GM08714 (cell line): ENCODE data around the gene HINFP.
"Not testable (repeated sequence)": the region's sequence is repeated elsewhere in the genome, so short reads cannot be mapped to it uniquely, and the experiment has no call there.

Experiments
- H3K4me3 ChIP-seq: fragments of 200-500 bp; sonication (Bioruptor generic); 2 replicates; pipeline ENCODE4 v1.5.1; 2014; ENCODE audit warnings: mild to moderate bottlenecking, low read length, inconsistent platforms
- ZNF274 ChIP-seq: IDR thresholded peaks from 2 replicates; pipeline ENCODE4 v1.6.1; 2012; ENCODE audit warnings: mild to moderate bottlenecking, low read depth, low read length

The HINFP gene

DNA sequence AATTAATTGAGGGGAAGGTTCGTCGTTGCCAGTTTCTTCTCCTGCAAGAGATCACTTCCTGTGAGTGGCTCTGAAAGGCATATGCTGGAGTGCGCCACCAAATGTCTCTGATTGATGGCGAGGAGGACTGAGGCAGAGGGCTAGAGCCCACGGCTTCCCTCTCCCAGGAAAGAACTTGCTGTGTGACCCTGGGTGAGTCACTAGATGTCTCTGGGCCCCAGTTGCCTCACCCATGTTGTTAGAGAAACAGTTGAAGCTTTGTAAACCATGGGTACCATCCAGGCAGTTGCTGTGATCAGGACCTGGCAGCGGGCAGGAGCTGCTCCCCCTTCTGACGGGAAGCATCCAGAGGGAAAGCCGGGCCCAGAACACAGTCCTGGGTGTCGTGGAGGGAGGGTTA, 30.7 kb downstream of the HINFP start:
- H3K4me3 ChIP-seq, result no peak overlapping the region
- TF ChIP-seq ZNF274, result no peak

DNA sequence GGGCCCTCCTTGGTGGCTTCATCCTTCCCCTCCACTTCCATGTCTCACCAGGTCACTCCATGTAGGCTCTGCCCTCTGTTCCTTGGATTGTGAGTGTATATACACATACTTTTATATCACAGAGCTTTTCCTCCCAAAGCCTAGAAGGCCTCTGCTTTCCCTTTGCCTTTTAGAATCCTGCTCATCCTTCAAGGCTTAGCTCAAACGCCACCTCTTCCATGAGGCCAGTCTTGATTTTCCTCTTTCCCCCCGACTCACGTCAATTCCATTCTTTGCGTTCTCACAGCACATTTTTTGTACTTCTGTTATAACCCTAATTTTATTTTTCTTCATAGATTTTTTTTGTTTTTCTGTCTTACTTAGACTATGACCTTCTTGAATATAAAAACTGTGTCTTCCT, 31.2 kb downstream of the HINFP start:
- H3K4me3 ChIP-seq, result no peak overlapping the region
- no peak for TF ChIP-seq ZNF274

DNA sequence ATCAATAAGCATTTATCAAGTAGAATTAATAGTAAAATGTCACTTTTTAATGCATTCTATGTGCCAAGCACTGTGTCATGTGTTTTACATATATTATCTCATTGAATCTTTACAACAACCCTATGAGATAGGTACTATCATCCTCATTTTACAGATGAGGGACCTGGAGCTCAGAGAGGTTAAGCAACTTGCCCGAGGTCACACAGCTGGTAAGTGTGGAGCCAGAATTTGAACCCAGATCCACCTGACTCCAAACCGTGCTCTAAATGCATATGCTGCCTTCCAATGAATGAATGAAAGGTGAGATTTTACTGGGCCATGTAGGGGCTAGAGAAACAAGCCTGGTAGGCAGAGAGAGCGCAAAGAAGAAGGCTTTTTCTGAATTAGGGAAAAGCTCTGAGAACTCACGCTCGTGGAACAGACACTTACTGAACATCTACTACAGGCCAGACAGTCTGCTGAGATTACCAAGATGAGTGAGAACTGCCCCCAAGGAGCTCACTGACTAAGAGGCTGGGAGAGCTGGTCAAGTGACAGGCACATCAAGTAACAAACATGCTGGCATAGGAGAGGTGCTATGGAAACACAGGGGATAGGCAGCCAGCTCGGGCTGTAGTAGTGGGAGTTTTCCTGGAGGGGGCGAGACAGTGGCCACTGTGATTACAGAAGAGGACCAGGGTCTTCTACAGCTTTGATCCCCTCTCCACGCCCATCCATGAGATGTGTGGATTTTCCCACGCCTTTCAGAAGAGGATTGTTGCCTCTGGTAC, 31.9 kb downstream of the HINFP start:
- no peak overlapping the region for H3K4me3 ChIP-seq
- no peak for TF ChIP-seq ZNF274

DNA sequence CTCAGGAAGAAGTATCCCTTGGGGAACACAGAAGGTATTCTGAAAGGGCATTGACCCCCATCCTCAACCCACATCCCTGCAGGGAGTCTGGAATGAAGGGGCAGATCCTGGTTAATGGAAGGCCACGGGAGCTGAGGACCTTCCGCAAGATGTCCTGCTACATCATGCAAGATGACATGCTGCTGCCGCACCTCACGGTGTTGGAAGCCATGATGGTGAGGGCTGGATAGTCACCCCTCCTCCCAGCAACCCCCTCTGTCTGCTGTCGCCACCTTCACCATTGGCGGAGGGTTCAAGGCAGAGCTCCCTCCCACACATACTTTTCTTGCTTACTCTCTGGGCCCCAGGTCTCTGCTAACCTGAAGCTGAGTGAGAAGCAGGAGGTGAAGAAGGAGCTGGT, 32.8 kb downstream of the HINFP start:
- no peak for TF ChIP-seq ZNF274
- H3K4me3 ChIP-seq, result no peak overlapping the region

DNA sequence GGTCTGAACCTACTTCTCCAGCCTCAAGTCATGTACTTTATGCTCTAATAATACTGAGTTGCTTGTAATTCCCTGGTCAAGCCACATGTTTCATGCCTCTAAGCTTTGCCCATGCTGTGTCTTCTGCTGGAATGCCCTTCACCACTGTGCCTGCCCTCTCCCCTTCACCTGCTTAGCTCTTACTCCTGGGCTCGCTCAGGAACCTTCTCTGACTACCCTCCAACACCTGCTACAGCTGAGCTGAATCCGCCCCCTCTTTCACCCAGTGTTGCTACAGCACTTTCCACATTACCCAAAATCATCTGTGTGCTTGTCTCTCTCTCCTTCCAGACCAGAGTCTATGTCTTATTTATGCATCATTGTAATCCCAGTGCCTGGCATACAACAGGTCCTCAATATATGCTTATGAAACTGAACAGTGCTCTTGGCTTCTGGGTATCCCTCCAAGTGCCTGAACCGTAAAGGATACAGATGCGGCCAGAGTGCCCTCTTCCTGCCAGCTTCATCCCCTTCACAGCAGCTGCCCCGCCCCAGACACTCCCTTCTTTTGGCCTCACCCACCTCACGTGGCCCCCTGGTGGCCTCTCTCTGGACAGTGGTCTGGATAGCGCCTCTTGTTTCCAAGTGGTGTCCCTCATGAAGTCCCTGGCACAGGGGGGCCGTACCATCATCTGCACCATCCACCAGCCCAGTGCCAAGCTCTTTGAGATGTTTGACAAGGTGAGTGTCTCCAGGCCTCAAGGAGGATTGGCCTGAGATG, 34.5 kb downstream of the HINFP start:
- no peak for TF ChIP-seq ZNF274
- no peak overlapping the region for H3K4me3 ChIP-seq

DNA sequence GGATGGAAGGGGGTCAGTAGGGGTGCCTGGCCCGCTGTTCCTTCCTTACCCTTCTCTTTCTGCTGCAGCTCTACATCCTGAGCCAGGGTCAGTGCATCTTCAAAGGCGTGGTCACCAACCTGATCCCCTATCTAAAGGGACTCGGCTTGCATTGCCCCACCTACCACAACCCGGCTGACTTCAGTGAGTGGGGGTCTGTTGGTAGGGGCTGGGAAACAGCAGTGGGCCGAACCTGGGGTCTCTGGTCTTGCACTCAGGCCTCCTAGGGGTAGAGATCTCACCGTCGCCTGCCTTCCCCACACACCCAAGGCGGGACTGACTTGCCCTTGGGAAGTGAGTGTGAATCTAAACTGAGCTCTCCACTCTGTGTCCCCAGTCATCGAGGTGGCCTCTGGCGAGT, 35.1 kb downstream of the HINFP start:
- no peak overlapping the region for H3K4me3 ChIP-seq
- no peak for TF ChIP-seq ZNF274

DNA sequence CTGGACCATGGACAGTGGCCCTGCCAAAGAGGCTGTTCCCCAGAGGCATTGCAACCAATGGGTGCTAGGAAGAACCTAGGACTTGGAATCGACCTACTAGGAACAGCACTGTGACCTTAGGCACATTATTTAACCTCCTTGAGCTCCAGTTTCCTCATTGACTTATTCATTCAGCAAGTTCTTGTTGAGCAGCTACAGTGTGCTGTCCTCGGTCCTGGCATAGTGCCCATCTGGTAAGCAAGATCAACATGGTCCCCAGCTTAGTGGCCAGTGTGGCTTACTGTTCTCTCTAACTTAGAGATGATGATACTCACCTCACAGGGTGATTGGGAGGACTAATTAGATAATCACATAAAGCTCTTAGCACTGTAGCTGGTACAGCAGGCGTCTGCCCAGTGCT, 35.7 kb downstream of the HINFP start:
- no peak overlapping the region for H3K4me3 ChIP-seq
- TF ChIP-seq ZNF274, result no peak

DNA sequence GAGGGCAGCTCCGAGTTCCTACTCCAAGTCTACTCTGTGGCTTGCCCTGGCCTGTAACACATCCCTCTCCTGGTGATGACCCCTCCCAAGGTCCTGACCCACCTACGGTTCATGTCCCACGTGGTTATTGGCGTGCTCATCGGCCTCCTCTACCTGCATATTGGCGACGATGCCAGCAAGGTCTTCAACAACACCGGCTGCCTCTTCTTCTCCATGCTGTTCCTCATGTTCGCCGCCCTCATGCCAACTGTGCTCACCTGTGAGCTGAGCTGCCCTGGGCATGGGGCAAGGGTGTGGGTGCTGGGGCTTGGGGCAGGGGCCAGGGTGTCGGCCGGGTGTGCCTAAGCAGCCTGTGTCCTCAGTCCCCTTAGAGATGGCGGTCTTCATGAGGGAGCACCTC, 37.1 kb downstream of the HINFP start:
- H3K4me3 ChIP-seq, result no peak overlapping the region
- TF ChIP-seq ZNF274, result no peak

DNA sequence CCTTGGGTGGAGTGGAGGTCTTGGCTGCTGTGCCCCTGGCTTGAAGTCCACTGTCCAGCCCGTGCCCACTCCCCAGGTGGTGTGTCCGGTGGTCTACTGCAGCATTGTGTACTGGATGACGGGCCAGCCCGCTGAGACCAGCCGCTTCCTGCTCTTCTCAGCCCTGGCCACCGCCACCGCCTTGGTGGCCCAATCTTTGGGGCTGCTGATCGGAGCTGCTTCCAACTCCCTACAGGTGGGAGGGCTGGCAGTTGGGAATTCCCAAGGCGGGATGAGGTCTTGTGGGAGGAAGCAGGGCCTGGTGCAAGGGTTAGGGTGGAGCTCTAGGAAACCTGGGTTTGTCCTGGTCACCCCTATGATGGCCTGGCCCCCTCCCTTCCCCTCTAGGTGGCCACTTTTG, 38.8 kb downstream of the HINFP start:
- no peak for TF ChIP-seq ZNF274
- no peak overlapping the region for H3K4me3 ChIP-seq

DNA sequence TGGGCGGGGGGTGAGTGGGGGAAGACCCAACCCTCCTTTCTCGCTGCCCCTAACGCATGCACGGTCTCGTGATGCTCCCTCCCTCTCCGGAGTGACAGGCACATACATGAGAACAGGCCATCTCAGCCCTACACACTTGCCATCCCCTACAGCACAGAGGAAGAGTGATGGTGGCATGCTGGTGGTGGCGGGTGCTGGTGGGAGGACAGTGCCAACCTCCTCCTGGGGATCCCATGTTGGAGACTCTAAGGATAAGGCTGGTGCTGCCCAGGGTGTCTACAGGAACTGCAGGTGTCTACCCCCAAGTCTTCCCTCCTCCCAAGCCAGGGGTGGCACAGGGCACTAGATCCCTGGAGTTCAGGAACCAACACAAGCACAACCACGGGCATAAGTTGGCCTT, 40.5 kb downstream of the HINFP start:
- TF ChIP-seq ZNF274, result no peak
- H3K4me3 ChIP-seq, result no peak overlapping the region

DNA sequence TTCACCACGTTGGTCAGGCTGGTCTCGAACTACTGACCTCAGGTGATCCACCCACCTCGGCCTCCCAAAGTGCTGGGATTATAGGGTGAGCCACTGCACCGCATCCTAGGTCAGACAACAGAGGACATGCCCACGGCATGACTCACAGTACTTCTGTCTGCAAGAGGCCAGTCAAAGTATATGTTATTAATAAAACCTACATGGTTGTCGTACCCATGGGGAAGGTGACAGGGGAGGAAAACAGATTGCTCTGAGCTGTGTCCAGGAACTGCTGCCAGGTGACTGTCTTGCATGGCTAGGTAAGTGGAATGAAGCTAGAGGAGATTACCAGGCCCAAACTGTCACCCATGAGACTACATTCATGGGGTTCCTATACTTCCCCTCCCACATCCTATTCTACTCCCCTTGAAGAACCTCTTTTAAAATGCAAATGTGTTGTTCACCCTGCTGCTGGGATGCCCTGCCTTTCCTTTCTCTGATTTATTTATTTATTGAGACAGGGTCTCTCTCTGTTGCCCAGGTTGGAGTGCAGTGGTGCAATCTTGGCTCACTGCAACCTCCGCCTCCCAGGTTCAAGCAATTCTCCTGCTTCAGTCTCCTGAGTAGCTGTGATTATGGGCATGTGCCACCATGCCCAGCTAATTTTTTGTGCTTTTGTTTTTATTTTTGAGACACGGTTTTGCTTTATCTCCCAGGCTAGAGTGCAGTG, 45.1 kb downstream of the HINFP start:
- no peak for TF ChIP-seq ZNF274
- H3K4me3 ChIP-seq, result no peak overlapping the region

DNA sequence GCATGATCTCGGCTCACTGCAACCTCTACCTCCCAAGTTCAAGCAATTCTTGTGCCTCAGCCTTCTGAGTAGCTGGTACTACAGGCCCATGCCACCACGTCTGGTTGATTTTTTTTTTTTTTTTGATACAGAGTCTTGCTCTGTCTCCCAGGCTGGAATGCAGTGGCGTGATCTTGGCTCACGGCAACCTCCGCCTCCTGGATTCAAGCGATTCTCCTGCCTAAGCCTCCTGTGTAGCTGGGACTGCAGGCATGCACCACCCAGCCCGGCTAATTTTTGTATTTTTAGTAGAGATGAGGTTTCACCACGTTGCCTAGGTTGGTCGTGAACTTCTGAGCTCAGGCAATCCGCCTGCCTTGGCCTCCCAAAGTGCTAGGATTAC, 45.7 kb downstream of the HINFP start:
- H3K4me3 ChIP-seq, result not testable (repeated sequence)

DNA sequence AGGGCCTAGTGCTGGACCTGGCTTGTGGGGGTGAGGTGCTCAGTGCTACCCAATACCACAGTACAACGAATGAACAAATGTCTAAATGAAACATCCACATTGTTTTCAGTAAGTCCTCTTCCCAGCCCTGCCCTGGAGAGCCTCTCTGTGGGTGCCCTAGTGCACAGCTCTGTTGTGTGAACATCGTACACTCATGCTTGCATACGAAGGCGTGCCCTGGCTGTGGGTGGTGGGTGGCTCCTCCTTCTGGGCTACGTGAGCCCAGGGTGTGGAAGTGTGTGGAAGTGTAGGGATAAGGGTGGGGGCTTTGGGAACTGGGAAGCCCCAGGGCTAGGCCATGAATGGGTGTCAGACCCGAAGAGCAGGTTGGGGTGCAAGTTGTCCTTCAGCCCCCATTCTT, 46.6 kb downstream of the HINFP start:
- TF ChIP-seq ZNF274, result no peak
- H3K4me3 ChIP-seq, result no peak overlapping the region

DNA sequence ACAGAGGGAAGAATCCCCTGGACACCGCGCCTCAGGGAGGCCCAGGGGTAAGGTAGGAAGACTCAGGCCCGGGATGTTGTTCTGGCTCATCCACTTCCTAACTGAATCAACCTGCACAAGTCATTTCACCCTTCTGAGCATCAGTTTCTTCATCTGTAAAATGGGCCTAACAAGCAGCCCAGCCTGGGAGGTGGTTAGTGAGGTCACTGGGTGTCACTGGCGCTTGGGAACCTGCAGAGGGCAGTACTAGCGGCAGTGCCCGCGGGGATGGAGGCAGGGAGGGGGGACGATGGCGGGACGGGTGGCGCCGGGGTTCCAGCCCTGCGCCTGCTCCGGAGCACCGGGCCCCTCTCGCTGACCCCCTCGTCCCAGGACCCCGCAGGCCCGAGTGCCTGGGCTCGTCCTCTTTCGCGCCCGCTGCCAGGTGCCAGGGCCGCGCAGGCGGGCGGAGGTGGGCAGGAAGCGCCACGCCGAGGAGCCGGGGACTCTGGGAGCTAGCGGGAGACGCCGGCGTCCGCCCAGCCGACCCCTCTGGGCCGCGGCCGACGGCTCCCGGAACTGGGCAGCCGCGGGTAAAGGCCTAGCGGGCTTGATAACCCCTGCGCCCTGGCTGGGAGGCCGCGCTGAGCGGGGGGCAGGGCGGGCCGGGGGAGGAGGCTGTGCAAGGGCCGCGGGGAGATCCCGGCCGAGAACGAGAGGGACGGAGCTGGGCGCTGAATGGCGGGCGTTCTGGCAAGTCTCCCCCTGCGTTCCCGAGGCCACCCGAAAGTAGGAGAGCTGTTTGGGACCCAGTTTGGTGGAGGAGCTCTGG, 47.3 kb downstream of the HINFP start, which contains the start of gene NLRX1:
Gene NLRX1, plus strand, starts transcription at position 255 of the 811 bp plus-strand sequence. CDS start 2,679 bp downstream, outside the sequence.
- peak within 1 kb of the TSS; percentile 75 for H3K4me3 ChIP-seq

More for the DNA sequence above, 47.3 kb downstream of the HINFP start, which contains the start of gene NLRX1:
- TF ChIP-seq ZNF274, result no peak
